ENCODE results near the gene WDR62. TPM values are rescaled to one million over a fixed set of nuclear protein-coding genes. Genes with fewer than 3 reads are reported as not detected.

Gene WDR62
- total RNA-seq, 1 experiment from 2014 or later: 14.0 TPM

GRCh38 chr19:36081894-36082293 lies 27.2 kb downstream of the WDR62 start:
- TF ChIP-seq EZH2 (IDR thresholded peaks at IDR 0.05; ENCODE audit: low read depth): no peak
- no peak for TF ChIP-seq CTCF (conservative IDR thresholded peaks at IDR 0.05)
- no peaks in the 10 kb centered on the region for H4K20me1 ChIP-seq (ENCODE audit: insufficient read depth)
- H3K79me2 ChIP-seq (ENCODE audit: low read depth): no peaks in the 10 kb centered on the region
- H3K9me3 ChIP-seq (ENCODE audit: insufficient read depth, low read depth): no peaks in the 10 kb centered on the region
- ChIA-PET CTCF (no interaction called here), POLR2A (ENCODE audit: unreplicated experiment) (no interaction called here)
- no peak overlapping the region for H3K4me2 ChIP-seq
- no peaks in the 10 kb centered on the region for H3K4me1 ChIP-seq (replicated peaks; ENCODE audit: insufficient read depth)
- no peak overlapping the region for H2AFZ ChIP-seq
- H3K36me3 ChIP-seq (ENCODE audit: low read depth): 0 out of 2 replicates have a peak, but pooled peaks cover 3% of the 10 kb centered on the region
- H3F3A ChIP-seq (ENCODE audit: insufficient read depth, low read depth): peaks cover 5% of the 10 kb centered on the region; the same call in 1 of the 2 replicates
- H3K27me3 ChIP-seq (ENCODE audit: insufficient read depth, low read depth): no peaks in the 10 kb centered on the region
- H3K27ac ChIP-seq: no peak overlapping the region
- no TSS peak for BruUV-seq (replicated peaks)
- intact Hi-C loops (cut with micrococcal nuclease; ENCODE audit: unreplicated experiment): no loop called here
- no peak for DNase-seq
- H3K4me3 ChIP-seq: no peak overlapping the region
- H3K9me2 ChIP-seq (ENCODE audit: insufficient read depth): no peaks in the 10 kb centered on the region

GRCh38 chr19:36082916-36083315 lies 28.2 kb downstream of the WDR62 start:
- Histone ChIP-seq H3K4me1 (replicated peaks; ENCODE audit: insufficient read depth) (no peaks in the 10 kb centered on the region), H3K79me2 (ENCODE audit: low read depth) (no peaks in the 10 kb centered on the region), H4K20me1 (ENCODE audit: insufficient read depth) (no peaks in the 10 kb centered on the region), H3F3A (ENCODE audit: insufficient read depth, low read depth) (peaks cover 5% of the 10 kb centered on the region; the same call in 1 of the 2 replicates), H3K36me3 (ENCODE audit: low read depth) (0 out of 2 replicates have a peak, but pooled peaks cover 4% of the 10 kb centered on the region), H3K9me3 (ENCODE audit: insufficient read depth, low read depth) (no peaks in the 10 kb centered on the region), H3K4me2 (no peak overlapping the region), H3K4me3 (no peak overlapping the region), H3K9me2 (ENCODE audit: insufficient read depth) (no peaks in the 10 kb centered on the region), H3K27ac (no peak overlapping the region), H2AFZ (no peak overlapping the region), H3K27me3 (ENCODE audit: insufficient read depth, low read depth) (no peaks in the 10 kb centered on the region)
- intact Hi-C loops (cut with micrococcal nuclease; ENCODE audit: unreplicated experiment): no loop called here
- ChIA-PET CTCF (no interaction called here), POLR2A (ENCODE audit: unreplicated experiment) (no interaction called here)
- no peak for TF ChIP-seq CTCF (conservative IDR thresholded peaks at IDR 0.05)
- no peak for TF ChIP-seq EZH2 (IDR thresholded peaks at IDR 0.05; ENCODE audit: low read depth)
- BruUV-seq (replicated peaks): no TSS peak
- no peak for DNase-seq

- ChIA-PET CTCF (no interaction called here), POLR2A (ENCODE audit: unreplicated experiment) (interaction anchor here (0.6 kb wide), 1 partner anchor 70 kb away, joined by 10 read pairs; the partner anchor contains the start of gene ALKBH6)
- DNase-seq: no peak
These were observed 29.7 kb downstream of the WDR62 start for GRCh38 chr19:36084231-36085009.

More at GRCh38 chr19:36084231-36085009, 29.7 kb downstream of the WDR62 start:
- no peaks in the 10 kb centered on the region for H3K9me2 ChIP-seq (ENCODE audit: insufficient read depth)
- no TSS peak for BruUV-seq (replicated peaks)
- no peak overlapping the region for H2AFZ ChIP-seq
- H3K4me2 ChIP-seq: no peak overlapping the region
- no peaks in the 10 kb centered on the region for H3K79me2 ChIP-seq (ENCODE audit: low read depth)
- H3F3A ChIP-seq (ENCODE audit: insufficient read depth, low read depth): peaks cover under 1% of the 10 kb centered on the region; the same call in 1 of the 2 replicates
- TF ChIP-seq CTCF (conservative IDR thresholded peaks at IDR 0.05) (no peak), EZH2 (IDR thresholded peaks at IDR 0.05; ENCODE audit: low read depth) (no peak)
- H3K4me3 ChIP-seq: no peak overlapping the region
- 0 out of 2 replicates have a peak, but pooled peaks cover 9% of the 10 kb centered on the region for H3K36me3 ChIP-seq (ENCODE audit: low read depth)
- no peaks in the 10 kb centered on the region for H3K4me1 ChIP-seq (replicated peaks; ENCODE audit: insufficient read depth)
- no peaks in the 10 kb centered on the region for H3K9me3 ChIP-seq (ENCODE audit: insufficient read depth, low read depth)
- intact Hi-C loops (cut with micrococcal nuclease; ENCODE audit: unreplicated experiment): no loop called here
- no peaks in the 10 kb centered on the region for H4K20me1 ChIP-seq (ENCODE audit: insufficient read depth)
- no peak overlapping the region for H3K27ac ChIP-seq
- no peaks in the 10 kb centered on the region for H3K27me3 ChIP-seq (ENCODE audit: insufficient read depth, low read depth)

Measured in PC-9 (cell line).